A673 (cell line): ENCODE data around the gene SELP. TPM values are rescaled to one million over a fixed set of nuclear protein-coding genes. Genes with fewer than 3 reads are reported as not detected.

Source experiments
- BruUV-seq: library from RNA; stranded (reverse); fragments of 400-500 nt; replicated peaks from 2 replicates; lab custom pipeline; 2021; lab: Mats Ljungman, UMichigan
- CTCF ChIA-PET: fragments of 300-600 bp; sonication (Branson Sonifier 250); formaldehyde crosslinking; loops from one replicate; lab custom pipeline; 2022; ENCODE audit warnings: antibody characterized with exemption; lab: Charles Lee
- POLR2A ChIA-PET: fragments of 300-600 bp; sonication (Branson Sonifier 250); formaldehyde crosslinking; loops from one replicate; lab custom pipeline; 2022; ENCODE audit warnings: antibody characterized with exemption; ENCODE audit not compliant: low non-redundant PET; lab: Charles Lee
- DNase-seq: peaks from one replicate; pipeline ENCODE4 v3.0.0-alpha.2; 2015; ENCODE audit warnings: low spot score
- H3K27ac ChIP-seq: fragments of 200-600 bp; sonication (generic); 2 replicates; pipeline ENCODE4 v1.5.1; 2016; ENCODE audit warnings: mixed run types, low read depth, mild to moderate bottlenecking, mixed read lengths, antibody characterized with exemption, low read length; ENCODE audit not compliant: poor library complexity, severe bottlenecking
- H3K27me3 ChIP-seq: fragments of 200-600 bp; sonication (generic); replicated peaks from 2 replicates; pipeline ENCODE4 v1.6.1; 2017; ENCODE audit warnings: mixed run types, low read depth, mild to moderate bottlenecking, mixed read lengths, antibody characterized with exemption, low read length; ENCODE audit not compliant: insufficient read depth, poor library complexity
- H3K36me3 ChIP-seq: fragments of 200-600 bp; sonication (generic); 2 replicates; pipeline ENCODE4 v1.6.1; 2016; ENCODE audit warnings: mixed run types, mild to moderate bottlenecking, mixed read lengths, antibody characterized with exemption, low read length; ENCODE audit not compliant: insufficient read depth, poor library complexity, severe bottlenecking
- H3K4me1 ChIP-seq: fragments of 200-600 bp; sonication (generic); 2 replicates; pipeline ENCODE4 v1.6.1; 2017; ENCODE audit warnings: mixed run types, mild to moderate bottlenecking, mixed read lengths, antibody characterized with exemption, low read length; ENCODE audit not compliant: insufficient read depth, poor library complexity, severe bottlenecking
- H3K4me3 ChIP-seq: fragments of 200-600 bp; sonication (generic); 2 replicates; pipeline ENCODE4 v1.5.1; 2016; ENCODE audit warnings: low read depth, mixed run types, mild to moderate bottlenecking, mixed read lengths, low read length; ENCODE audit not compliant: poor library complexity, severe bottlenecking
- H3K9me3 ChIP-seq: fragments of 200-600 bp; sonication (generic); 2 replicates; pipeline ENCODE4 v1.6.1; 2016; ENCODE audit warnings: mixed run types, low read depth, mild to moderate bottlenecking, mixed read lengths, antibody characterized with exemption, low read length; ENCODE audit not compliant: poor library complexity, severe bottlenecking
- CTCF ChIP-seq: fragments of 300-800, 200-600 bp; sonication (generic); conservative IDR thresholded peaks from 2 replicates; pipeline ENCODE4 v1.5.1; 2017; ENCODE audit warnings: low read depth, mild to moderate bottlenecking, antibody characterized with exemption, low read length, moderate library complexity, mixed read lengths
- EZH2 ChIP-seq: fragments of 200-600 bp; sonication (generic); IDR thresholded peaks from 2 replicates; pipeline ENCODE4 v1.6.1; 2017; ENCODE audit warnings: borderline replicate concordance, low read depth, mild to moderate bottlenecking, mixed read lengths, antibody characterized with exemption, low read length; ENCODE audit not compliant: poor library complexity, severe bottlenecking
- intact Hi-C: fragments of 100-400 bp; cut with micrococcal nuclease; formaldehyde crosslinking; loops from one replicate; pipeline ENCODE4 v1.10.0; 2022; ENCODE audit not compliant: unreplicated experiment
- total RNA-seq: library from RNA; stranded (reverse); gene quantifications from 2 replicates; pipeline ENCODE4 v1.2.3, GENCODE V29; 2021

Gene SELP
- total RNA-seq, 1 experiment from 2014 or later, result not detected

GRCh38 chr1:169623132-169623926 lies 6.6 kb downstream of the SELP start:
- no TSS peak for BruUV-seq

DNA sequence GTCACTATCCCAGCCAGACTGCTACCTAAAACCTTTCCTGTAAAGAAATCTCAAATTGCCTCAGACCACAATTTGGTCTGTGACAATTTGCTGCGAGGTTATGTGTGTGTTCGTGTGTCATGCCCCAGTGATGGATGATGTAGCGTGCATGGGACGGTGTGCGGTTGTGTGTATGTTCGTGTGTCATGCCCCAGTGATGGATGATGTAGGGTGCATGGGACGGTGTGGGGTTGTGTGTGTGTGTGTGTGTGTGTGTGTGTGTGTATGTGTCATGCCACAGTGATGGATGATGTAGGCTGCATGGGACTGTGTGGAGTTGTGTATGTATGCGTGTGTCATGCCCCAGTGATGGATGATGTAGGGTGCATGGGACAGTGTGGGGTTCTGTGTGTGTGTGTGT lies 9.4 kb downstream of the SELP start:
- peaks cover 46% of the 10 kb centered on the region for H3K27me3 ChIP-seq
- POLR2A ChIA-PET, result no interaction called here
- H3K4me3 ChIP-seq, result no peak overlapping the region
- CTCF ChIA-PET, result no interaction called here
- TF ChIP-seq CTCF (no peak), EZH2 (no peak)
- intact Hi-C loops, result no loop called here
- H3K9me3 ChIP-seq, result no peaks in the 10 kb centered on the region
- DNase-seq, result no peak
- no peaks in the 10 kb centered on the region for H3K36me3 ChIP-seq
- H3K4me1 ChIP-seq, result no peaks in the 10 kb centered on the region
- no peak overlapping the region for H3K27ac ChIP-seq
- no TSS peak for BruUV-seq

More at GRCh38 chr1:169623132-169623926, 6.6 kb downstream of the SELP start:
- H3K27me3 ChIP-seq, result peaks cover 43% of the 10 kb centered on the region
- no peak overlapping the region for H3K27ac ChIP-seq
- no peaks in the 10 kb centered on the region for H3K9me3 ChIP-seq
- POLR2A ChIA-PET, result interaction anchor here (0.9 kb wide), 1 partner anchor 288 kb away, joined by 3 read pairs; no protein-coding TSS in a partner anchor
- no peaks in the 10 kb centered on the region for H3K36me3 ChIP-seq
- no peak for DNase-seq
- intact Hi-C loops, result no loop called here
- H3K4me1 ChIP-seq, result no peaks in the 10 kb centered on the region
- CTCF ChIA-PET, result no interaction called here
- H3K4me3 ChIP-seq, result no peak overlapping the region
- TF ChIP-seq CTCF (no peak), EZH2 (no peak)

- no peak for DNase-seq
- Histone ChIP-seq H3K4me3 (no peak overlapping the region), H3K36me3 (no peaks in the 10 kb centered on the region), H3K27ac (no peak overlapping the region), H3K4me1 (no peaks in the 10 kb centered on the region), H3K9me3 (no peaks in the 10 kb centered on the region), H3K27me3 (peaks cover 41% of the 10 kb centered on the region)
- TF ChIP-seq EZH2, result no peak
- TF ChIP-seq CTCF, result no peak
- ChIA-PET CTCF (no interaction called here), POLR2A (no interaction called here)
- no TSS peak for BruUV-seq
- intact Hi-C loops, result no loop called here
Measured at GRCh38 chr1:169618367-169618766, 11.6 kb downstream of the SELP start.
